PFSK-1 (cell line): ENCODE results near the gene ARF3.

ENCODE experiments used
- POLR2AphosphoS5 ChIP-seq: IDR thresholded peaks from 2 replicates; pipeline ENCODE4 v1.6.1; 2012; ENCODE audit warnings: low read depth, mild to moderate bottlenecking, control low read depth, low read length, moderate library complexity
- REST ChIP-seq, 2 experiments: IDR thresholded peaks; 2 replicates each; pipeline versions ENCODE4 v1.6.1 to v1.8.0; 2011 to 2012; ENCODE audit warnings: low read depth in 2 of 2, low read length in 2 of 2, control low read depth in 1 of 2, inconsistent platforms in 1 of 2, mild to moderate bottlenecking in 1 of 2, moderate library complexity in 1 of 2; ENCODE audit not compliant: insufficient read depth in 1 of 2
- SIN3A ChIP-seq: IDR thresholded peaks from 2 replicates; pipeline ENCODE4 v1.6.1; 2012; ENCODE audit warnings: mild to moderate bottlenecking, low read length, moderate library complexity, borderline replicate concordance; ENCODE audit not compliant: insufficient read depth
- TAF1 ChIP-seq: IDR thresholded peaks from 2 replicates; pipeline ENCODE4 v1.6.1; 2012; ENCODE audit warnings: low read length, control low read depth, borderline replicate concordance; ENCODE audit not compliant: insufficient read depth

DNA sequence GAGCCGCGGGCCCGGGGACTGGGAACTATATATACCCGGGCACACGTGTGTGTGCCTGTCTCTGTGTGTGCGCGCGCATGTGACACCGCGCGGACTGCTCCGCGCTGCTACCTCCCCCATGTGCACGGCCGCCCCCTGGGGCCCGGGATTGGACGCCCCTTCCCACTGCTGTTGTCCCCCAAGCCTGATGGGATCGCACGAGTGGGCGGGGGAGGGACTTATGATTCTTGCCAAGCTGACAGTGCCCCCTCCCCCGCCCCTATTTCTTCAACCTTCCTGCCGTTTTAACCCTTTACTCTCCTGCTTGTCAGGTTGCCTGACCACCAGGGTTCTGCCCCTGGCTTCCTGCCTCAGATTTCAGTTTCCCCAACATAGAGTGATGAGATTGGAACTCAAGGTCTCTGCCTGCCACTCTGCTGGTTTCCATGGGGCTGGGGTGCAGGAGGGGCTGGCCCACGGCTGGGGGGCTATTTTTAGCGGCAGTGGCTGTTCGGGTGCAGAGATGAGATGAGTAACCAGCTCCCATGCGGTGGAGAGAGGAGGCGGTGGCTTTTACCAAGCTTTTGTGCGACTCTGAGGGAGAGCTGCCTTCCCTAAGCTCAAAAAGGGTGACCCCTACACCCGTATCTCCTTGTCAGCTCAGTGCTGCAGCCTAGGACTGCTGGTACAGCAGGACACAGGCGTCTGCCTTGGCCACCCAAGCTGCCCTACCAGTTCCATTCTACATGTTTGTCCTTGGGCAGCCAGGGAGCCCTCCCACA is 42.3 kb upstream of the ARF3 start, which contains the start of gene DDN:
- TF ChIP-seq SIN3A (no peak), POLR2AphosphoS5 (no peak), REST (IDR thresholded peaks at IDR 0.05; ENCODE audit: insufficient read depth in 1 of 2, low read depth in 2 of 2, low read length in 2 of 2) (no peak), TAF1 (no peak)
